SK-N-MC (cell line): ENCODE measurements around the gene CAMTA1.

ENCODE experiments used
- EZH2 ChIP-seq: fragments of 200-600 bp; sonication (generic); IDR thresholded peaks from one replicate; pipeline ENCODE4 v1.6.1; 2017; ENCODE audit warnings: antibody characterized with exemption
- FOXP2 ChIP-seq: optimal IDR thresholded peaks from 2 replicates; pipeline ENCODE3; 2011; ENCODE audit warnings: mild to moderate bottlenecking, moderate library complexity; ENCODE audit not compliant: insufficient read depth; ENCODE audit errors: extremely low read length, control extremely low read depth
- POLR2AphosphoS5 ChIP-seq: IDR thresholded peaks from 2 replicates; pipeline ENCODE4 v1.6.1; 2012; ENCODE audit warnings: mild to moderate bottlenecking, low read depth, low read length, borderline replicate concordance

- TF ChIP-seq EZH2 (no peak), POLR2AphosphoS5 (no peak), FOXP2 (no peak)
These were observed 691.1 kb downstream of the CAMTA1 start for GRCh38 chr1:7476402-7476801.
